Measurements from ENCODE around the gene FGF2. TPM values are rescaled to one million over a fixed set of nuclear protein-coding genes. Genes with fewer than 3 reads are reported as not detected.

The FGF2 gene
- total RNA-seq, 4 donors from 2014 or later, result 19.0 to 32.8 (median 24.6) TPM

DNA sequence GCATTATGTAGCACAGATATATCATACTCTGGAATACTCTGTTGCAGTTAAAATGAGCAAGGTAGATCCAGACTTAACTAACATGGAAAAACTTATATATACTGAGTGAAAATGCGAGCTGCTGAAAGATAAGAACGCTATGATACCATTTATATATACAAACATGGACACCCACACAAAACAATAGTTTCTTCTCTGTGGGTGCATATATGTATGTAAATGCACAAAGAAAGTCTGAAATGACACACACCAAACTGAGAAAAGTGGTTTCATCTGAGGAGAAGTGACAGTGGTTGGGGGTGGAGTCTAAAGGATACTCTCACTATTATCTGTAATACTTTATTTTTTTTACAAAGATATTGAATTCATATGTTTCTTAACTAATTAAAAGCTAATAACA lies 12.2 kb upstream of the FGF2 start:
- no peaks in the 10 kb centered on the region for H3K9me3 ChIP-seq
- H3K4me3 ChIP-seq, result no peak overlapping the region
- no peak for DNase-seq (ENCODE audit: low spot score in 2 of 2)
- TF ChIP-seq, protein P1, sequence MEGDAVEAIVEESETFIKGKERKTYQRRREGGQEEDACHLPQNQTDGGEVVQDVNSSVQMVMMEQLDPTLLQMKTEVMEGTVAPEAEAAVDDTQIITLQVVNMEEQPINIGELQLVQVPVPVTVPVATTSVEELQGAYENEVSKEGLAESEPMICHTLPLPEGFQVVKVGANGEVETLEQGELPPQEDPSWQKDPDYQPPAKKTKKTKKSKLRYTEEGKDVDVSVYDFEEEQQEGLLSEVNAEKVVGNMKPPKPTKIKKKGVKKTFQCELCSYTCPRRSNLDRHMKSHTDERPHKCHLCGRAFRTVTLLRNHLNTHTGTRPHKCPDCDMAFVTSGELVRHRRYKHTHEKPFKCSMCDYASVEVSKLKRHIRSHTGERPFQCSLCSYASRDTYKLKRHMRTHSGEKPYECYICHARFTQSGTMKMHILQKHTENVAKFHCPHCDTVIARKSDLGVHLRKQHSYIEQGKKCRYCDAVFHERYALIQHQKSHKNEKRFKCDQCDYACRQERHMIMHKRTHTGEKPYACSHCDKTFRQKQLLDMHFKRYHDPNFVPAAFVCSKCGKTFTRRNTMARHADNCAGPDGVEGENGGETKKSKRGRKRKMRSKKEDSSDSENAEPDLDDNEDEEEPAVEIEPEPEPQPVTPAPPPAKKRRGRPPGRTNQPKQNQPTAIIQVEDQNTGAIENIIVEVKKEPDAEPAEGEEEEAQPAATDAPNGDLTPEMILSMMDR (IDR thresholded peaks at IDR 0.05), result no peak
- TF ChIP-seq POLR2A (IDR thresholded peaks at IDR 0.05), result no peak
- no peak for TF ChIP-seq EP300 (IDR thresholded peaks at IDR 0.05)
- 83 to 96% methylated on average over 2 of the region's 2 CpGs for WGBS, 2 donors
- no peaks in the 10 kb centered on the region for H3K36me3 ChIP-seq
- no peak overlapping the region for H3K27ac ChIP-seq
- H3K4me1 ChIP-seq, result peaks cover 0 to 5% (median 0%) of the 10 kb centered on the region in 4 donors
- no peaks in the 10 kb centered on the region for H3K27me3 ChIP-seq

DNA sequence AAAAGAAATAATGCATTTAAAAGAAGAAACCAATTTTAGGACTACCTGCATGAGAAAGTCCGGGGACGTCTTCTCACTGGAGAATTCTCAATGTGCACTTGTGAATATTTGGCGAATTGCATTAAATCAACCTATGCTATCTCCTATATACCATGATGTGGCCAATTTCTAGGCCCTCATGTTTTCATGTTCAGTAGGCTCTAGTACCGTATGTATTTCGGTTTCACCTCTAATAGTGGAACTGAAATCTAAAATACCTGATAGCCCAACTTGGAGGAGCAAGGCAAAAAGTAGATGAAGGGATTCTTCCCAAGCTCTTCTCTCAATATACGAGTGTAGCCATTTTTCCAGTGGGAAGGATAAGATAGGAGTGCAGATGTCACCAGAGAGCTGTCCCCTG lies 11.4 kb upstream of the FGF2 start:
- H3K27ac ChIP-seq, result no peak overlapping the region
- WGBS, 2 donors, result 94 to 98% methylated on average over 6 of the region's 6 CpGs
- no peak overlapping the region for H3K4me3 ChIP-seq
- DNase-seq (ENCODE audit: low spot score in 2 of 2), result no peak
- H3K36me3 ChIP-seq, result no peaks in the 10 kb centered on the region
- TF ChIP-seq, protein P1 (IDR thresholded peaks at IDR 0.05), result no peak
- TF ChIP-seq EP300 (IDR thresholded peaks at IDR 0.05) (no peak), POLR2A (IDR thresholded peaks at IDR 0.05) (no peak)
- no peaks in the 10 kb centered on the region for H3K27me3 ChIP-seq
- no peaks in the 10 kb centered on the region for H3K9me3 ChIP-seq
- peaks cover 0 to 5% (median 0%) of the 10 kb centered on the region in 4 donors for H3K4me1 ChIP-seq

- H3K4me1 ChIP-seq, result no peaks in the 10 kb centered on the region
- no peaks in the 10 kb centered on the region for H3K27me3 ChIP-seq
- no peak overlapping the region for H3K27ac ChIP-seq
- DNase-seq (ENCODE audit: low spot score in 2 of 2), result no peak
- no peaks in the 10 kb centered on the region for H3K36me3 ChIP-seq
- H3K4me3 ChIP-seq, result no peak overlapping the region
- H3K9me3 ChIP-seq, result no peaks in the 10 kb centered on the region
- 74 to 93% methylated on average over 4 of the region's 4 CpGs for WGBS, 2 donors
- TF ChIP-seq, protein P1 (IDR thresholded peaks at IDR 0.05), result no peak
- no peak for TF ChIP-seq EP300 (IDR thresholded peaks at IDR 0.05)
- no peak for TF ChIP-seq POLR2A (IDR thresholded peaks at IDR 0.05)
Observed at GRCh38 chr4:122816476-122816875, 10.2 kb upstream of the FGF2 start.

DNA sequence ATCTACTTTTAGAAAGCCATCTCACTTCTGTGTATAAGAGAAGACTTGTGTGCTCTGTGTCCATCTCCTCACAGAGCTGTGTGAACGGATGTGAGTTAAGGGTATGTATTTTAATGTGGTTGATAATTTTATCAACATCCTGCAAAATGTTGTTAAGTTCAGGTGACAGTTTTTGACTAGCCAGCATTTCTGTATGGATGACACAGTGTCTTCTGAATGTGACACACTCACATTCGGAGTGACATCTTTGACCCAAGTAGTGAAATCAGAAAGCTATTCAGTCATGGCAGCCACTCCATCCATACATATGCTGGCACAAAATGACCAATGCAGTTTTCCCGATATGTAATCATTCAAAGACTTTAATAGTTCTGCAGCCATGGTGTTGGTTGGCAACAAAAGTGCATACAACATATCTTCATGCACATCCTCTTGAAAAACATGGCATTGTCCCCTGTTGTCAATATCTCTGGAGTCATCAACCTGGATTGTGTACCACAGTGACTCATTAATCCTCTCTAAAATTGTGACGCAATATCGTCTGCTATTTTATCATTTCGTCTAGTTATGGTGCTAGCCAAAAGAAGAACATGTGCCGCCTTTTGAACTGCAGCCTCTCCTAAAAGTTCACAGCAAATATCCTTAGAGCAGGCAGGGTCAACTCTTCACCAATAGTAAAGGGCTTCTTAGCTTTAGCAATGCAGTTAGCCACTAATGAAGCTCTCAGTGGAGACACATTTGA lies 6.8 kb upstream of the FGF2 start:
- no peak for DNase-seq (ENCODE audit: low spot score in 2 of 2)
- H3K36me3 ChIP-seq, result no peaks in the 10 kb centered on the region
- H3K4me3 ChIP-seq, result no peak overlapping the region
- no peaks in the 10 kb centered on the region for H3K9me3 ChIP-seq
- no peak overlapping the region for H3K27ac ChIP-seq
- no peaks in the 10 kb centered on the region for H3K27me3 ChIP-seq
- H3K4me1 ChIP-seq, result peaks cover 0 to 8% (median 0%) of the 10 kb centered on the region in 4 donors
- 87 to 90% methylated on average over 7 of the region's 7 CpGs for WGBS, 2 donors
- TF ChIP-seq, protein P1 (IDR thresholded peaks at IDR 0.05), result no peak
- TF ChIP-seq EP300 (IDR thresholded peaks at IDR 0.05) (no peak), POLR2A (IDR thresholded peaks at IDR 0.05) (no peak)

GRCh38 chr4:122821092-122821491 lies 5.5 kb upstream of the FGF2 start:
- no peak for DNase-seq (ENCODE audit: low spot score in 2 of 2)
- H3K9me3 ChIP-seq, result no peaks in the 10 kb centered on the region
- H3K27ac ChIP-seq, result no peak overlapping the region
- WGBS, 2 donors, result 94 to 96% methylated on average over 1 of the region's 1 CpG
- H3K27me3 ChIP-seq, result no peaks in the 10 kb centered on the region
- H3K36me3 ChIP-seq, result no peaks in the 10 kb centered on the region
- no peak overlapping the region for H3K4me3 ChIP-seq
- H3K4me1 ChIP-seq, result peaks cover 0 to 15% (median 0%) of the 10 kb centered on the region in 4 donors
- TF ChIP-seq EP300 (IDR thresholded peaks at IDR 0.05) (no peak), POLR2A (IDR thresholded peaks at IDR 0.05) (no peak)
- TF ChIP-seq, protein P1 (IDR thresholded peaks at IDR 0.05), result no peak

Data from tibial nerve (tissue), 4 donors.